Prostate gland (tissue), 2 donors: ENCODE data around the gene RUFY3. TPM values are rescaled to one million over a fixed set of nuclear protein-coding genes. Genes with fewer than 3 reads are reported as not detected.

Source experiments
- DNase-seq: peaks from one replicate; pipeline ENCODE4 v3.0.0-alpha.2; 2019; ENCODE audit warnings: low spot score
- H3K27ac ChIP-seq, 2 donors: fragments of 200-600 bp; sonication (generic); 2 replicates each; pipeline ENCODE4 v1.5.1; 2017 to 2019
- H3K27me3 ChIP-seq: fragments of 200-600 bp; sonication (generic); replicated peaks from 2 replicates; pipeline ENCODE4 v1.5.1; 2019; ENCODE audit not compliant: insufficient read depth
- H3K36me3 ChIP-seq, 2 donors: fragments of 200-600 bp; sonication (generic); 1 replicate in 1 of 2; 2 replicates in 1 of 2; pipeline versions ENCODE4 v1.5.1 to v1.8.1; 2017 to 2019
- H3K4me1 ChIP-seq: fragments of 200-600 bp; sonication (generic); replicated peaks from 2 replicates; pipeline ENCODE4 v1.5.1; 2019
- H3K4me3 ChIP-seq, 2 donors: fragments of 200-600 bp; sonication (generic); 2 replicates each; pipeline ENCODE4 v1.5.1; 2017 to 2019
- H3K9me3 ChIP-seq: fragments of 200-600 bp; sonication (generic); 2 replicates; pipeline ENCODE4 v1.5.1; 2017
- CTCF ChIP-seq, 4 experiments: fragments of 200-600 bp in 2 of 4; fragments of 450-650 bp in 2 of 4; sonication (generic) in 2 of 4; IDR thresholded peaks; 1 replicate in 3 of 4; 2 replicates in 1 of 4; pipeline ENCODE4 v1.5.1; 2016 to 2019; ENCODE audit warnings: antibody characterized with exemption in 4 of 4, mild to moderate bottlenecking in 2 of 4, moderate library complexity in 2 of 4
- POLR2A ChIP-seq: fragments of 450-650 bp; IDR thresholded peaks from one replicate; pipeline ENCODE4 v1.6.1; 2016; ENCODE audit warnings: antibody characterized with exemption, mild to moderate bottlenecking
- POLR2AphosphoS5 ChIP-seq: sonication (generic); formaldehyde crosslinking; IDR thresholded peaks from one replicate; pipeline ENCODE4 v1.6.1; 2017; ENCODE audit warnings: antibody characterized with exemption
- WGBS: methylation state at CpG from one replicate; pipeline ENCODE4 v1.1.5; 2018; 5-methylcytosine and 5-hydroxymethylcytosine counted together
- intact Hi-C: fragments of 100-400 bp; cut with DNase I; formaldehyde crosslinking; loops from one replicate; pipeline ENCODE4 v1.14.2; 2022
- total RNA-seq, 2 donors: library from RNA; depleted of rRNA; stranded (reverse); fragments of >200 nt; gene quantifications; one replicate each; pipeline ENCODE4 v1.1.0, GENCODE V29; 2016

RUFY3 gene
- total RNA-seq, 2 donors from 2014 or later, result 51.7 to 118 TPM

GRCh38 chr4:70703619-70704214 is 18.0 kb upstream of the RUFY3 start:
- Histone ChIP-seq H3K4me3 (peak overlapping the region; percentile 82 to 95), H3K36me3 (no peaks in the 10 kb centered on the region), H3K27me3 (no peaks in the 10 kb centered on the region), H3K9me3 (no peaks in the 10 kb centered on the region), H3K27ac (peak overlapping the region; percentile 92 to 97), H3K4me1 (peaks cover 3% of the 10 kb centered on the region)
- DNase-seq, result peak; percentile 12
- no peak for TF ChIP-seq CTCF (IDR thresholded peaks at IDR 0.05)
- TF ChIP-seq POLR2AphosphoS5, result peak; percentile 20
- intact Hi-C loops, result loop anchor here (2.0 kb wide), 1 partner anchor 15 kb away; the partner anchor contains the start of gene UTP3
- WGBS, result 3% methylated on average over 11 of the region's 11 CpGs

GRCh38 chr4:70704215-70704930 is 17.4 kb upstream of the RUFY3 start:
- Histone ChIP-seq H3K9me3 (no peaks in the 10 kb centered on the region), H3K4me3 (peak overlapping the region; percentile 82 to 95), H3K27ac (peak overlapping the region; percentile 92 to 97), H3K4me1 (peaks cover 3% of the 10 kb centered on the region), H3K36me3 (no peaks in the 10 kb centered on the region), H3K27me3 (no peaks in the 10 kb centered on the region)
- under 1% methylated on average over 30 of the region's 58 CpGs for WGBS
- TF ChIP-seq POLR2A (peak; percentile 47), CTCF (IDR thresholded peaks at IDR 0.05) (peak; percentile 20 to 35 (median 32)), POLR2AphosphoS5 (no peak)
- intact Hi-C loops, result loop anchor here (2.0 kb wide), 1 partner anchor 16 kb away; the partner anchor contains the start of gene UTP3
- peak; percentile 78 for DNase-seq

GRCh38 chr4:70704931-70705182 is 16.9 kb upstream of the RUFY3 start:
- Histone ChIP-seq H3K27ac (peak overlapping the region; percentile 92 to 97), H3K4me3 (peak overlapping the region; percentile 82 to 95), H3K27me3 (no peaks in the 10 kb centered on the region), H3K9me3 (no peaks in the 10 kb centered on the region), H3K36me3 (no peaks in the 10 kb centered on the region), H3K4me1 (peaks cover 3% of the 10 kb centered on the region)
- TF ChIP-seq CTCF (IDR thresholded peaks at IDR 0.05) (no peak), POLR2AphosphoS5 (no peak), POLR2A (no peak)
- no peak for DNase-seq
- WGBS, result 0% methylated on average over 2 of the region's 39 CpGs
- intact Hi-C loops, result loop anchor here (2.0 kb wide), 1 partner anchor 16 kb away; the partner anchor contains the start of gene UTP3

- H3K4me3 ChIP-seq, result peak overlapping the region; percentile 82 to 95
- intact Hi-C loops, result loop anchor here (2.0 kb wide), 1 partner anchor 17 kb away; the partner anchor contains the start of gene UTP3
- no peaks in the 10 kb centered on the region for H3K27me3 ChIP-seq
- no peaks in the 10 kb centered on the region for H3K9me3 ChIP-seq
- DNase-seq, result peak; percentile 62
- peak in 2 of 4 experiments; percentile 7 to 9 for TF ChIP-seq CTCF (IDR thresholded peaks at IDR 0.05)
- peak; percentile 34 for TF ChIP-seq POLR2A
- no peak for TF ChIP-seq POLR2AphosphoS5
- H3K27ac ChIP-seq, result peak overlapping the region; percentile 92 to 97
- H3K36me3 ChIP-seq, result no peaks in the 10 kb centered on the region
- H3K4me1 ChIP-seq, result peaks cover 3% of the 10 kb centered on the region
- under 1% methylated on average over 37 of the region's 86 CpGs for WGBS
These were observed 16.4 kb upstream of the RUFY3 start for GRCh38 chr4:70705183-70706043.
